Nephron (organoid): ENCODE data around the gene ANTXR2.
"Not testable (repeated sequence)": the region's sequence is repeated elsewhere in the genome, so short reads cannot be mapped to it uniquely, and the experiment has no call there.

Experiments used
- H3K27ac Mint-ChIP-seq, 3 experiments: 2 replicates each; pipeline ENCODE4 v1.8.0; 2020; ENCODE audit warnings: mixed read lengths in 3 of 3, mild to moderate bottlenecking in 2 of 3, moderate library complexity in 1 of 3
- H3K27me3 Mint-ChIP-seq: 2 replicates; pipeline ENCODE4 v1.8.0; 2021; ENCODE audit warnings: low read depth, mild to moderate bottlenecking, moderate library complexity, mixed read lengths
- H3K36me3 Mint-ChIP-seq: 2 replicates; pipeline ENCODE4 v1.8.0; 2020; ENCODE audit warnings: low read depth, mixed read lengths
- H3K4me1 Mint-ChIP-seq: 2 replicates; pipeline ENCODE4 v1.8.0; 2020; ENCODE audit warnings: mixed read lengths
- H3K4me3 Mint-ChIP-seq, 3 experiments: 2 replicates each; pipeline ENCODE4 v1.8.0; 2020; ENCODE audit warnings: mild to moderate bottlenecking in 3 of 3, mixed read lengths in 3 of 3, moderate library complexity in 2 of 3
- H3K9me3 Mint-ChIP-seq: 2 replicates; pipeline ENCODE4 v1.8.0; 2020; ENCODE audit warnings: mixed read lengths
- TF ChIP-seq, protein P1 (sequence below), 3 experiments: fragments of 200-600 bp; sonication (generic); IDR thresholded peaks; one replicate each; pipeline ENCODE4 v1.5.0; 2021; ENCODE audit warnings: antibody characterized with exemption in 3 of 3; ENCODE audit not compliant: unreplicated experiment in 3 of 3

Gene ANTXR2

DNA sequence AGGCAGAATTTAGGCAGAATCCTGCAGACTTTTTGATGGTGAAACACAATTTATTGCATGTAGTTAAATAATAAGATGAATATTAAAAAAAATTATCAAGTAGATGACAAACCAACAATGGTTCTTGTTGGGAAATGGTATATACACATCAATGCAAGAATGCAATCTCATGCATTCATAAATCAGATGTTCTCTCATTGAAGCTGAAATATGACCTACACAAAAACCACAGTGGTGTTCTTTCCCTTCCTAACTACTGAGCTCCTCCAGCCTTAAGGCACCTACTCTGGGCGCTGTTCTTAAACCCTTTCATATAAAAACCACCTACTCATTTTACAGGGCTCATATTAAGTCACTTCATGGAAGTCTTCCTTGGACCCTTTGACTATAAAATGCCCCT, 64.1 kb downstream of the ANTXR2 start:
- peak overlapping the region in 1 of 3 experiments; percentile 42 for H3K27ac Mint-ChIP-seq
- H3K36me3 Mint-ChIP-seq, result peaks cover 55% of the 10 kb centered on the region
- TF ChIP-seq, protein P1, sequence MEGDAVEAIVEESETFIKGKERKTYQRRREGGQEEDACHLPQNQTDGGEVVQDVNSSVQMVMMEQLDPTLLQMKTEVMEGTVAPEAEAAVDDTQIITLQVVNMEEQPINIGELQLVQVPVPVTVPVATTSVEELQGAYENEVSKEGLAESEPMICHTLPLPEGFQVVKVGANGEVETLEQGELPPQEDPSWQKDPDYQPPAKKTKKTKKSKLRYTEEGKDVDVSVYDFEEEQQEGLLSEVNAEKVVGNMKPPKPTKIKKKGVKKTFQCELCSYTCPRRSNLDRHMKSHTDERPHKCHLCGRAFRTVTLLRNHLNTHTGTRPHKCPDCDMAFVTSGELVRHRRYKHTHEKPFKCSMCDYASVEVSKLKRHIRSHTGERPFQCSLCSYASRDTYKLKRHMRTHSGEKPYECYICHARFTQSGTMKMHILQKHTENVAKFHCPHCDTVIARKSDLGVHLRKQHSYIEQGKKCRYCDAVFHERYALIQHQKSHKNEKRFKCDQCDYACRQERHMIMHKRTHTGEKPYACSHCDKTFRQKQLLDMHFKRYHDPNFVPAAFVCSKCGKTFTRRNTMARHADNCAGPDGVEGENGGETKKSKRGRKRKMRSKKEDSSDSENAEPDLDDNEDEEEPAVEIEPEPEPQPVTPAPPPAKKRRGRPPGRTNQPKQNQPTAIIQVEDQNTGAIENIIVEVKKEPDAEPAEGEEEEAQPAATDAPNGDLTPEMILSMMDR (IDR thresholded peaks at IDR 0.05; ENCODE audit: unreplicated experiment in 3 of 3), result no peak
- no peaks in the 10 kb centered on the region for H3K27me3 Mint-ChIP-seq
- H3K4me3 Mint-ChIP-seq, result no peak overlapping the region
- peaks cover 17% of the 10 kb centered on the region for H3K4me1 Mint-ChIP-seq
- H3K9me3 Mint-ChIP-seq, result peaks cover 15% of the 10 kb centered on the region

DNA sequence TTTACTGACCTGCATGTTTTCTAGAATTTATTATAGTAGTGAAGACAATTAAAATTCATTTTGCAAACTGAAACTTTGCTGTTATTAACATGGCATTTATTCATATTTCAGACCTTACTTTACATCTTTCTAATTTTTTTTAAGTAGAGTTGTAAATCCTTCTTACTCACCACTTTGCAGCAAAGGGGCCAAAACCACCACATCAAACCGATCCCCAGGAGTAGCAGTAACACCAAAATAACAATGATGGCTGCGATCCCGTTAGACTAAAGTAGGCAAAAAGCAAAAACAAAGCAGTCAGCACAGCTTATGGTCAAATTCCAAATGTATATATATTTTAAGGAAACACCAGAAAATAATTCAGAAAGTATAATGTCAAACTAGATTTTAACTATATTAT, 64.7 kb downstream of the ANTXR2 start:
- Mint-ChIP-seq H3K27ac (peak overlapping the region in 1 of 3 experiments; percentile 22), H3K4me1 (peaks cover 17% of the 10 kb centered on the region), H3K27me3 (no peaks in the 10 kb centered on the region), H3K9me3 (peaks cover 17% of the 10 kb centered on the region), H3K4me3 (no peak overlapping the region), H3K36me3 (peaks cover 59% of the 10 kb centered on the region)
- TF ChIP-seq, protein P1 (IDR thresholded peaks at IDR 0.05; ENCODE audit: unreplicated experiment in 3 of 3), result no peak

DNA sequence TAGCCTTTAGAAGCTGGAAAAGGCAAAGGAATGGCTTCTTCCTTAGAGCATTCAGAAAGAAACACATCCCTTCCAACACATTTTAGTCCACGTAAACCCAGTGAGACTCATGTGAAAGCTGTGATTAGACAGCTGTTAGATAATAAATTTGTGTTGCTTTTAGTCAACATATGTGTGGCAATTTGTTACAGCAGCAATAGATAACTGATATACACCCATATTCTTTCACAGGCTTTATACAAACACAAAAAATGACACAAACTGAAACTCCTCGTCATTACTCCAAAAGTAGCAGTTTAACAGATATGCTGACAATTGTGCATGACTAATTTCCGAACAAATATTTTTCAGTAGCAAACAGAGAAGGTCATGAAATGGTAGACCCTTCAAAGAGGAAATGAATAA, 65.3 kb downstream of the ANTXR2 start:
- TF ChIP-seq, protein P1 (IDR thresholded peaks at IDR 0.05; ENCODE audit: unreplicated experiment in 3 of 3), result no peak
- peaks cover 59% of the 10 kb centered on the region for H3K36me3 Mint-ChIP-seq
- peak overlapping the region; percentile 86 to 94 (median 93) for H3K27ac Mint-ChIP-seq
- peaks cover 17% of the 10 kb centered on the region for H3K9me3 Mint-ChIP-seq
- H3K4me3 Mint-ChIP-seq, result no peak overlapping the region
- H3K4me1 Mint-ChIP-seq, result peaks cover 17% of the 10 kb centered on the region
- H3K27me3 Mint-ChIP-seq, result no peaks in the 10 kb centered on the region

DNA sequence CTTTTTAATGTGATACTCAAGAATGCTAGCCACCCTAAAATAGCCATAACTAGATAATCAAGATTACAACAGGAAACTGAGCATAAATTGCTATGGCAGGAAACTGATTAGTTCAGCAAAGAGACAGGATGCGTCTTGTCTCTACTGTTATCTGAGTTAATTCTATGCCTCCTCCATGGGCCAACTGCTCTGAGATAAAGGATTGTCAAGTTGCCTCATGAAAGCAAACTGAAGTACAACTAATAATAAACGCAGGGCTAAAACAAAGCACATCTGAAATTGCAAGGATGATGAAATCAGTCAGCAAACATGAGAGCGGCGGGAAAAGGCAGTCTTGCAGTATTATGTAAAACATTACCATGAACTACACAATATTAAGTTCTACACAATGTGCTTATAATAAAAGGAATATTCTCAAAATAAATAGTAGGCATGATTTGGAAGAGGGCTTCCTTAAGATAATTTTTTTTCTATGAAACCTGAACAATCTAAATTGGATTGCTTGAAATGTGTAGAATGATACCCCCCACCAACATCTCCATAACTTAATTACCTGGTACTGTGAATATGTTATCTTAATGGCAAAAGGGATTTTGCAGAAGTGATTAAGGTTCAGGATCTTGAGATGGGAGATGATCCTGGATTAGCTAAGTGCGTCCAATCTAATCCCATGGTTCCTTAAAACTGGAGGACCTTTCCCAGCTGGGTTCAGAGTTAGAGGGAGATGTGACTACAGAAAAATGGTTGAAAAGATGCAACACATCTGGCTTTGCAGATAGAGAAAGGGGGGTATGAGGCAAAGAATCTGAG, 65.9 kb downstream of the ANTXR2 start:
- H3K27ac Mint-ChIP-seq, result peak overlapping the region; percentile 86 to 94 (median 93)
- peaks cover 60% of the 10 kb centered on the region for H3K36me3 Mint-ChIP-seq
- H3K27me3 Mint-ChIP-seq, result no peaks in the 10 kb centered on the region
- peak overlapping the region in 1 of 3 experiments; percentile 7 for H3K4me3 Mint-ChIP-seq
- TF ChIP-seq, protein P1 (IDR thresholded peaks at IDR 0.05; ENCODE audit: unreplicated experiment in 3 of 3), result no peak
- peaks cover 17% of the 10 kb centered on the region for H3K4me1 Mint-ChIP-seq
- H3K9me3 Mint-ChIP-seq, result peaks cover 17% of the 10 kb centered on the region

DNA sequence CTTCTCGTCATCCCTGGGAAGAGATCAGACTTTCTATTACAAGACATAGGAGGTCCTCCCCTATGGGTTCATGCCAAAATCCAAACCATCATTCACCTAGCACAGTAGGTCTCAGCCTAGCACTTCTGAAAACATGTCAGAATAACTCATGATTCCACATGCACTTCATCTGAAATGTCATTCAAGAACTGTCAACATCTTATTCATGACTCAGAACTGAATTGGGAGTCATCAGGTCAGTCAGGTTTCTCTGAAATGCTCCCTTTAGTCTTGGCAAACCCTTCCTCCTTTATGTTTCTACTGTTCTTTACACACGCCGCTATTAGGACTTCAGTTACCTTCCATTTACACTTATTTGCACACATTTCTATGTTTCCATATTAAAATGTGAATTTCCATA, 67.2 kb downstream of the ANTXR2 start:
- H3K9me3 Mint-ChIP-seq, result peaks cover 17% of the 10 kb centered on the region
- H3K27ac Mint-ChIP-seq, result peak overlapping the region in 2 of 3 experiments; percentile 17 to 86
- no peak overlapping the region for H3K4me3 Mint-ChIP-seq
- peaks cover 11% of the 10 kb centered on the region for H3K4me1 Mint-ChIP-seq
- peaks cover 62% of the 10 kb centered on the region for H3K36me3 Mint-ChIP-seq
- H3K27me3 Mint-ChIP-seq, result no peaks in the 10 kb centered on the region
- TF ChIP-seq, protein P1 (IDR thresholded peaks at IDR 0.05; ENCODE audit: unreplicated experiment in 3 of 3), result no peak

DNA sequence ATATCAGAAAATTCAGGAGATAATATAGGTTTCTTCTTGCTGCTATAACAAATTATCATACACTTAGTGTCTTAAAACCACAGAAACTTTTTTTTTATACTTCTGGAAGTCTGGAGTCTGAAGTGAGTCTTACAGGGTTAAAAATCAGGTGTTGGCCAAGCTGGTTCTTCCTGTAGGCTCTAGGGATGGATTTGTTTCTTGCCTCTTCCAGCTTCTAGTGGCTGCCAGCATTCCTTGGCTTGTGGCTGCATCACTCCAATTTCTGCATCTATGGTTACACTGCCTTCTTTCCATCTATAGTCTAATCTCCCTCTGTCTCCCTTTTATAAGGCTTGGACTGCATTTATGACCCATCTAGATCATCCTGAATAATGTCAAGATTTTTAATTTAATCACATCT, 68.7 kb downstream of the ANTXR2 start:
- Mint-ChIP-seq H3K27ac (no peak overlapping the region), H3K27me3 (no peaks in the 10 kb centered on the region), H3K9me3 (peaks cover 19% of the 10 kb centered on the region), H3K4me3 (no peak overlapping the region), H3K36me3 (peaks cover 59% of the 10 kb centered on the region), H3K4me1 (peaks cover 11% of the 10 kb centered on the region)
- TF ChIP-seq, protein P1 (IDR thresholded peaks at IDR 0.05; ENCODE audit: unreplicated experiment in 3 of 3), result no peak

DNA sequence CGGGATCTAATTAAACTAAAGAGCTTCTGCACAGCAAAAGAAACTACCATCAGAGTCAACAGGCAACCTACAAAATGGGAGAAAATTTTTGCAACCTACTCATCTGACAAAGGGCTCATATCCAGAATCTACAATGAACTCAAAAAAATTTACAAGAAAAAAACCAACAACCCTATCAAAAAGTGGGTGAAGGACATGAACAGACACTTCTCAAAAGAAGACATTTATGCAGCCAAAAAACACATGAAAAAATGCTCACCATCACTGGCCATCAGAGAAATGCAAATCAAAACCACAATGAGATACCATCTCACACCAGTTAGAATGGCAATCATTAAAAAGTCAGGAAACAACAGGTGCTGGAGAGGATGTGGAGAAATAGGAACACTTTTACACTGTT, 70.5 kb downstream of the ANTXR2 start:
- peaks cover 10% of the 10 kb centered on the region for H3K4me1 Mint-ChIP-seq
- peaks cover 49% of the 10 kb centered on the region for H3K36me3 Mint-ChIP-seq
- H3K27me3 Mint-ChIP-seq, H3K4me3 Mint-ChIP-seq, H3K27ac Mint-ChIP-seq: not testable (repeated sequence)
- peaks cover 19% of the 10 kb centered on the region for H3K9me3 Mint-ChIP-seq

DNA sequence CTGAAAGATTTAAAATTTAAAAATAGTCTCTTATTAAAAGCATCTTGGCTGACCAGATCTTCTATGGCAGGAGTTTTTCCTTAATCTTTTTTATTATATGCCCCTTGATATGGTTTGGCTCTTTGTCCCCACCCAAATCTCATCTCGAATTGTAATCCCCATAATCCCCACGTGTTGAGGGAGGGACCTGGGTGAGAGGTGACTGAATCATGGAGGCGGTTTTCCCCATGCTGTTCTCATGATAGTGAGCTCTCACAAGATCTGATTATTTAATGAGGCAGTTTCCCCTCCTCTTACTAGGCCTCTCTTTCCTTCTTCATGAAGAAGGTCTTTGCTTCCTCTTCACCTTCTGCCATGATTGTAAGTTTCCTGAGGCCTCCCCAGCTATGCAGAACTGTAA, 74.0 kb downstream of the ANTXR2 start:
- not testable (repeated sequence) for H3K27me3 Mint-ChIP-seq, H3K4me3 Mint-ChIP-seq, H3K4me1 Mint-ChIP-seq, H3K9me3 Mint-ChIP-seq
- Mint-ChIP-seq H3K36me3 (peaks cover 16% of the 10 kb centered on the region), H3K27ac (peak overlapping the region in 1 of 3 experiments; percentile 54)
